PC-9 (cell line): ENCODE measurements around the gene UNC5CL.

Source experiments
- EZH2 ChIP-seq: fragments of 200-600 bp; sonication (generic); IDR thresholded peaks from 2 replicates; pipeline ENCODE4 v1.8.0; 2017; ENCODE audit warnings: antibody characterized with exemption, low read depth
- TF ChIP-seq, protein P1 (sequence below): fragments of 200-600 bp; sonication (generic); conservative IDR thresholded peaks from 2 replicates; pipeline ENCODE4 v1.6.1; 2017; ENCODE audit warnings: mixed run types, antibody characterized with exemption, mild to moderate bottlenecking, moderate library complexity

DNA sequence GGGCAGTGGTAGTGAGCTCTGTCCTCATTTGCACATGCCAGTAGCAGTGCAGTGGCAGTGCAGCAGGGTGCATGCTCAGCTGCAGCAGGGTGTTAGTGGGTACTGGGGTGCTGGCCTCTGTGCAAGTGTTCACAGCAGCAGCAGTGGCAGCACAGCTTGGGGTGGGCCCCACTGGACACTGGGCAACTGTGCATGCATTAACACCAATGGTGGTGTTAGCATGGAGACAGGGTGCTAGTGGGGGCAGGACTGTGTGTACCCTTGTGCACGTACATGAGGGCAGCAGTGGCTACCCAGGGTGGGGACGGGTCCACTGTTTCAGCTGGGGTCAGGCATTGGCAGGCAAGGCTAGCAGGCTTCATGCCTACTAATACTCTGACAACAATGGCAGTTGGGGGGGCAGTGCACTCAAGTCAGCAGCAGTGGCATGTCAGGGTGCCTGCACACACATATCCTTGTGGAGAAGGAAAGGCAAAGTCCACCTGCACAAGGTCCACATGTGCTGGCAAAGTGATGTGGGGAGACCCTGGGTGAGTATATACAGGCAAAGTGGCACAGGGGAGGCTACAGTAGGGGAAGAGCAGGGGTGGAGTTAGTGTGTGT lies 60.2 kb downstream of the UNC5CL start:
- no peak for TF ChIP-seq EZH2
- TF ChIP-seq, protein P1, sequence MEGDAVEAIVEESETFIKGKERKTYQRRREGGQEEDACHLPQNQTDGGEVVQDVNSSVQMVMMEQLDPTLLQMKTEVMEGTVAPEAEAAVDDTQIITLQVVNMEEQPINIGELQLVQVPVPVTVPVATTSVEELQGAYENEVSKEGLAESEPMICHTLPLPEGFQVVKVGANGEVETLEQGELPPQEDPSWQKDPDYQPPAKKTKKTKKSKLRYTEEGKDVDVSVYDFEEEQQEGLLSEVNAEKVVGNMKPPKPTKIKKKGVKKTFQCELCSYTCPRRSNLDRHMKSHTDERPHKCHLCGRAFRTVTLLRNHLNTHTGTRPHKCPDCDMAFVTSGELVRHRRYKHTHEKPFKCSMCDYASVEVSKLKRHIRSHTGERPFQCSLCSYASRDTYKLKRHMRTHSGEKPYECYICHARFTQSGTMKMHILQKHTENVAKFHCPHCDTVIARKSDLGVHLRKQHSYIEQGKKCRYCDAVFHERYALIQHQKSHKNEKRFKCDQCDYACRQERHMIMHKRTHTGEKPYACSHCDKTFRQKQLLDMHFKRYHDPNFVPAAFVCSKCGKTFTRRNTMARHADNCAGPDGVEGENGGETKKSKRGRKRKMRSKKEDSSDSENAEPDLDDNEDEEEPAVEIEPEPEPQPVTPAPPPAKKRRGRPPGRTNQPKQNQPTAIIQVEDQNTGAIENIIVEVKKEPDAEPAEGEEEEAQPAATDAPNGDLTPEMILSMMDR: no peak
